ELF-1 (cell line): ENCODE results near the gene NANOS3.
"Not testable (repeated sequence)": the region's sequence is repeated elsewhere in the genome, so short reads cannot be mapped to it uniquely, and the experiment has no call there.

ENCODE experiments used
- DNase-seq: peaks from one replicate; pipeline ENCODE4 v3.0.0-alpha.2; 2016; ENCODE audit warnings: low read depth, low spot score

The NANOS3 gene

DNA sequence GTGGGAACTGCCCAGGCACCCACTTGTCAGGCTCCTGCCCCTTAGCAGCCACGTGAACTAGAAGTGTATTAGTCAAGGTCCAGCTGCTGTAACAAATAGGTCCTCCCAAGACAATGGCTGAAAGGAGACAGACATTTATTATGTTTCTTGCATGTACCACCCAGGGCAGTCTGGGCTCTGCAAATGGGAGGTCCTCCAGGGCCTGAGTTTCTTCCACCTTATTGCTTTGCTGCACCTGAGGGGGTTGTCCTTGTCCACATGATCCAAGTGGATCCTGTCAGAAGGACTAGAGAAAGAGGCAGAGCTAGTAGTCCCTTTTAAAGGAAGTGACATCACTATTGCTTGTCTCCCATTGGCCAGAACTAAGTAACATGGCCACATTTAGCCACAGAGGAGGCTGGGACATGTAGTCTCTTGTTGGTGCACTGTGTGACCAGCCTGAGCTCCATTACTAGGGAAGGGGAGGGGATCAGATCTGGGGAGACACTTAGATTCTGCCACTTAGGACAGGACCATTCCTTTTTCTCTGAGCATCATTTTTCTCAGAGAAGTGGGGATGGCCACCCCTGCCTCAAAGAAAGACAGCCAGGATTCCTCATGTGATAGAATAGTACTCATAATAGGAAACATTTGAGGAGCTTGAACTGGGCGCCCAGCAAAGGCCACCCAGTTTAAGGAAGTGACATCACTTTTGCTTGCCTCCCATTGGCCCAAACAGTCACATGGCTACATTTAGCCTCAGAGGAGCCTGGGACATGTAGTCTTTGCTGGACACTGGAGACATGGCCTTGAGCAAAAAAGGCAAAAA is 44.2 kb downstream of the NANOS3 start:
- peak; percentile 67 for DNase-seq

DNA sequence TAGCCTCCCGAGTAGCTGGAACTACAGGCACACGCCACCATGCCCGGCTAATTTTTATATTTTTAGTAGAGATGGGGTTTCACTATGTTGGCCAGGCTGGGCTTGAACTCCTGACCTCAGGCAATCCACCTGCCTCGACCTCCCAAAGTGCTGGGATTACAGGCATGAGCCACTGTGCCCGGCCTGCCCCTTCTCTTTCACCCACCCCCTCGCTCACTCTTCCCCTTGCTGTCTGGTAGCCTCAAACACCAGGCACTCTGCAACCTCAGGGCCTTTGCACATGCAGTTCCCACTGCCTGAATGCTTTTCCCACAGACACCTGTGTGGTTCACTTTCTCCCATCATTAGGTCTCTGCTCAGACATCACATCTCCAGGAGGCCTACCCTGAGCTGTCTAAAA is 45.2 kb downstream of the NANOS3 start:
- not testable (repeated sequence) for DNase-seq

DNA sequence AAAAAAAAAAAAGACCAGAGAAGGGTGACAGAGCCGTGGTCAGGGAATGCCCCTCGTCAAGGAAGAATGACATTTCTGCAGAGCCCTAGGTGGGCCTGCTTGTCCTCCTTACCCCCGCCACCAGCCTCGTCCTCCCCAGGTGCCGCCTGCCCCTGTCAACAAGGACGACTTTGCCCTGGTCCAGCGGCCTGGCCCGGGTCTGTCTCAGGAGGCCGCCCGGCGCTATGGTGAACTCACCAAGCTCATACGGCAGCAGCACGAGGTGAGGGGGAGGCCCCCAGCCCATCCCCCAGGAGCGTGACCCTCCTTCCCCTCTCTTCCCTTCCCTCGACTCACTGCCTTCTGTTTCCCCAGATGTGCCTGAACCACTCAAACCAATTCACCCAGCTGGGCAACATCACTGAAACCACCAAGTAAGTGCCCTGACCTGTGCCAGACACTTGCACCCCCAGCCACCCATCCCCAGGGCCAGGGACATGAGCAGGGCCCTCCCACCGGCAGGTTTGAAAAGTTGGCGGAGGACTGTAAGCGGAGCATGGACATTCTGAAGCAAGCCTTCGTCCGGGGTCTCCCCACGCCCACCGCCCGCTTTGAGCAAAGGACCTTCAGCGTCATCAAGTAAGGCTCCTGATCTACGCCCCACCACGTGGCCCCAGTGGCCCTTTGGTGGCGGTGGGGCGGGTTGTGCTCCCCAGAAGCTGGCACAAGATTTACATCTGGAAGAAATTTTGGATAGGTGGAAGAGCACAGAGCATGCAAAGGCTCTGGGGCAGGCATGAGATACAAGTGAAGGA is 46.5 kb downstream of the NANOS3 start:
- no peak for DNase-seq

DNA sequence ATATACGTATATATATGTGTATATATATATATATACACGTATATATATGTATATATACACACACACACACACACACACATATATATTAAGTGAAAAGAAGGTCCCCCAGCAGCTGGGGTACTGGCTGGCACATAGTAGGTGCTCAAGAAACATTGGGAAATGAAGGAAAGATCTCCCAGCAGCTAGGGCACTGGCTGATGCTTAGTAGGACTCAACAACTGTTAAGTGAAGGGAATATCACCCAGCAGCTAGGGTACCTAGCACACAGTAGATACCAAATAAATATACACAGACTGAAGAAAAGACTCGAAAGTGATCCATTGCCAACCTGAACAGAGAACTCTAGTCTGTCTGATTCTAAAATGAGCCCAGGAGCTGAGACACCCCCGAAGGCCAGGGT is 49.1 kb downstream of the NANOS3 start:
- no peak for DNase-seq

DNA sequence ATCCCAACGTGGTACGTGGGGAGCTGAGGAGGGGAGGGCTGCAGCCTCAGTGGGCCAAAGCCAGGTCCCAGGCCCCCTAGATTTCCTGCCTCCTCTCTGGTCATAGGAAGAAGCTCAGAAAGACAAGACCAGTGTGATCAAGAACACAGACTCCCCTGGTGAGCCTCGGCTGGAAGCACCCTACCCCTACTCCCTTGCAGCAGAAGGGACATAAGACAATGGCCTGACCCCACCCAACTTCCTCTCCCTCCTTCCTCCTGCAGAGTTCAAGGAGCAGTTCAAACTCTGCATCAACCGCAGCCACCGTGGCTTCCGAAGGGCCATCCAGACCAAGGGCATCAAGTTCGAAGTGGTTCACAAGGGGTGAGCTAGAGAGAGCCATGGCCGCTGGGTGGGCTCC is 49.8 kb downstream of the NANOS3 start:
- DNase-seq: no peak

DNA sequence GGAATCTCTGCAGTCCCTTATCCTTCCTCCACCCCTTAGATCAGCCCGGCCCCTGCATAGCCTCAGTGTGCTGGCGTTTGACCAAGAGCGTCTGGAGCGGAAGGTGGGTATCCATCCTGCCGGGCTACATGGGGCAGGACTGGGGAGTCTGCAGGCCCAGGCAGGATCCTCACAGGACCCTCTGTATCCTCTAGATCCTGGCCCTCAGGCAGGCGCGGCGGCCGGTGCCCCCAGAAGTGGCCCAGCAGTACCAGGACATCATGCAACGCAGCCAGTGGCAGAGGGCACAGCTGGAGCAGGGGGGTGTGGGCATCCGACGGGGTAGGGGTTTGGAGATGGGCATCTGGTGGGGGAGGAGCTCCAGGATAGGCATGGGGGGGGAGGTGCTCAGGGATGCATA is 52.4 kb downstream of the NANOS3 start:
- DNase-seq: no peak

- no peak for DNase-seq
Measured at GRCh38 chr19:13929956-13930355, 53.0 kb downstream of the NANOS3 start.
